Stimulated activated CD8-positive, alpha-beta memory T cell treated with anti-CD3 and anti-CD28 coated beads, Interleukin-7, amount 100 ng/mL, for 1 hour (primary cell): ENCODE measurements around the gene MOB1B.
"Not testable (repeated sequence)": the region's sequence is repeated elsewhere in the genome, so short reads cannot be mapped to it uniquely, and the experiment has no call there.

Source experiments
- DNase-seq, 2 donors: peaks; one replicate each; pipeline ENCODE4 v3.0.0-alpha.2; 2020; ENCODE audit warnings: low read depth in 2 of 2

Gene MOB1B

DNA sequence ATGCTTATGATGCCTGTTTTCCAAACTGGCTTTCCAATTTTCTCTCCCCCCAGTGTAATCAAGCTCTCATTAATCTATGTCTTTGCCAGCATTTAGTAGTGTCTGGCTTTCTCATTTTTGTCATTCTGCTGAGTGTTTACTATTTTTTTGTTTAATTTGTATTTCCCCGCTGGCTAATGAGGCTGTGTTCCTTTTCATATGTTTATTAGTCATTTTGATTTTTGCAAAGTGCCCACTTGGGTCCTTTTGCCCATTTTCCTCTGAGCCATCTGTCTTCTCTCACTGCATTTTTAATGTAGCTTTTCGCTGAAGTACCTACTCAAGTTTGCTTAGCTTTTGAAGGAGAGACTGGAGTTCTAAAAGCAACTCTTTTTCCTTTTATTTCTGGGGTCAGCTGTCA lies 106.0 kb downstream of the MOB1B start:
- DNase-seq: no peak

DNA sequence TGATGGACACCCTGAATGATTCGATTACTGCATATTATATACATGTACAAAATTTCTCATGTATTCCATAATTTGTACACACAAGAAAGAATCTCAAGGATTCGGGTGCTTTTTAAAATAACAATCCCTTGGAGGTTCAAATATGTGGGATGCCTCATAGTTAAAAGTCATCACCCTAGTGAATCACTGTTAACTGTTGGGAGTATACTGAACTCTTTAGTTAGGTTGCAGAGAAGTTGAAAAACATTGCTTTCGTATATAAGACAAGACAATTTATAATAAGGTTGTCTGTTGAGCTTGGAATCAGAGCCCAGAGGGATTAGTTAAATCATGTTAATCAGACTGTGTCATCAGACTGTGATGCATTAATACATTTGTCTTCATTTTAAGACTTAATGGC lies 106.9 kb downstream of the MOB1B start:
- no peak for DNase-seq

DNA sequence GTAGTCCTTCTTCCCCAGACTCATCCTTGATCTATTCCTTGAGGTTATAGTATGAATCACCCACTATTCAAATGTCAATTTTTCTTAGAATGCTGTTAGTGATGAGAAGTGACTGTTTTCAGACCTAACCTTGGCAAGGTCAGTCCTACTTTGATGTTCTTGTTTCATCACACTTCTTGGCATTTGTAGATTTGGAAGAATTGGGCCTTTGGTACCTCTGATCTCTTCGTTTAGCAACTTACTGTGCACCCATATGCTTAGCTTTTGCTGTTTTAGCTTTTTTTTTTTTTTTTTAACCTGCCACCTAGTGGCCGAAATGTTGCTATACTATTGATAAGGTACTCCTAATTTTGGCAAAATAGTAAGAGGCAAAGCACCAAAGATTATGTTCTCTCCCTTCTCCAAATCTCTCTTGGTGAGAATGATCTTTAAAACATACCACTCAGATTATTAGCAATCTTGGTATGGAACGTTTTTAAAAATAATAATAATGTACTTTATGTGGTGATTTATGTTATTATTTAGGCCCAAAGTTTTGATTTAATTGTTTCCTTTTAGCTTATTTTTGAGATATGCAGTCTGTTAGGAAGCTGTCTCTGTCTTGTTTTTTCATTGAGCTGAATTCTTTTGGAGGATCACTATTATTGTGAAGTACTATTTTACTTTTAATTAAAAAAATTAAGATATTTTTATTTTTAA lies 107.9 kb downstream of the MOB1B start:
- DNase-seq: no peak

DNA sequence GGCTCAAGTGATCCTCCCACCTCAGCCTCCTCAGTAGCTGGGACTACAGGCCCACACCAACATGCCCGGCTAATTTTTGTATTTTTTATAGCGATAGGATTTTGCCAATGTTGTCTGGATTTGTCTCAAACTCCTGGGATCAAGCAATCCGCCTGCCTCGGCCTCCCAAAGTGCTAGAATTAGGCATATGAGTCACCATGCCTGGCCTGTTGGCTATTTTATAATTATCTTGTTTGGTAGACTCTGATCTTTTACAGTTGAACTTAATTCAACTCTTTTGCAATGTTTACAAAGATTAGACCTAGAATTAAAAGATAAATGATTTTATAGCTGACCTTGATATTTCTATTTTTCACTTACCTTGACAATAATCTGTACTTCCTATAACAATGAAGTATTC lies 109.3 kb downstream of the MOB1B start:
- DNase-seq: no peak

DNA sequence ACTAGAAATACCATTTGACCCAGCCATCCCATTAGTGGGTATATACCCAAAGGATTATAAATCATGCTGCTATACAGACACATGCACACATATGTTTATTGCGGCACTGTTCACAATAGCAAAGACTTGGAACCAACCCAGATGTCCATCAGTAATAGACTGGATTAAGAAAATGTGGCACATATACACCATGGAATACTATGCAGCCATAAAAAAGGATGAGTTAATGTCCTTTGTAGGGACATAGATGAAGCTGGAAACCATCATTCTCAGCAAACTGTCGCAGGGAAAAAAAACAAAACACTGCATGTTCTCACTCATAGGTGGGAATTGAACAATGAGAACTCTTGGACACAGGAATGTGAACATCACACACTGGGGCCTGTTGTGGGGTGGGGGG lies 115.2 kb downstream of the MOB1B start:
- DNase-seq: not testable (repeated sequence)

DNA sequence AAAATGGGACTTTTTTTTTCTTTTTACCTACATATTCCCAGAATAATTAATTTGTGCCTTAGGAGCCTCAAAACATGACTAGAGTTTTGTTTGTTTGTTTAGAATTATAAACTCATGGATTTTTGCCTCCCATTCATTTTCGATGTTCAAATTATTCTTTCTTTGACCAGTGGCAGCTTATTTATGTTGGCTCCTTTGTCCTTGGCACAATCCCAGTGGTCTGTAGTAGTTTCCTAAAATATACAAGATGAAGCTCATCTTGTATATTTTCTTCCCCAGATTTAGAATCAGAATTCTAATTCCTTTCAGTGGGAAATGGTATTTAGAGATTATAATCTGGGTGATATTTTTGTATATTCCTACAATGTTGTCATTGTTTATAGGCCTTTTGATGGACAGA lies 118.4 kb downstream of the MOB1B start:
- no peak for DNase-seq

DNA sequence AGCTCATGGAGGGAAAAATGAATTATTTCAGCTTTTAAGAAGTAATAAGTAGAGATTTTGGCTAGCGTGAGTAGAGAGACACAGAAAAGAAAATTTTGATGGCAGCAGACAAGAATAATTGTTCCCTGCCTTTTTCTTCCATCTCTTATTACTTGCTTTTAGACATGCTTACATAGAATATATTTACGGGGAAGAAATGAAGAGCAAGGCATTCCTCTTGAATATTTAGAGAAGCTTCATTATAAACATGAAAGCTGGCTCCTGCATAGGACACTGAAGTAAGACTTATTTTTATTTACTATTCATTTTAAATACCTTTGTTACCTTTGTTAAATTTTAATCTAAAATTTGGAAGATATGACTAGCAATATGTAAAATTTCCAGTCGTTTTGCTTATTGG lies 123.5 kb downstream of the MOB1B start:
- no peak for DNase-seq

DNA sequence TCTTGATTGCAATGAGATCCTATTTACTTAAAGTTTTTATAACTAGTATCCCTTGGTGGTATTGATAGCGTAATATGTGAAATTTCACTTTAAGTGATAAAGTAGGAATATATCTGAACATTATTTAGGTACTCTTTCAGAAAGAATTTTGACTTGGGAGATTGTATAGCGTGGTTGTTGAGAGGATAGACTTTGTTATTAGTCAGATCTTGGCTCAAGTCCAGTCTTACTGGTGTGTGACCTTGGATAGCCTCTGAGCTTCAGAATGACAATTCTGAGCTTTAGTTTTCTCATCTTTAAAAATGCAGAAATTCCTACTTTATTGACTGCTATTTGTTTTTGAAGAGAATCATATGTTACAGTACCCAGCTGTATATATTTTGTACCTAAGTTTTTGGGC lies 123.9 kb downstream of the MOB1B start:
- no peak for DNase-seq

DNA sequence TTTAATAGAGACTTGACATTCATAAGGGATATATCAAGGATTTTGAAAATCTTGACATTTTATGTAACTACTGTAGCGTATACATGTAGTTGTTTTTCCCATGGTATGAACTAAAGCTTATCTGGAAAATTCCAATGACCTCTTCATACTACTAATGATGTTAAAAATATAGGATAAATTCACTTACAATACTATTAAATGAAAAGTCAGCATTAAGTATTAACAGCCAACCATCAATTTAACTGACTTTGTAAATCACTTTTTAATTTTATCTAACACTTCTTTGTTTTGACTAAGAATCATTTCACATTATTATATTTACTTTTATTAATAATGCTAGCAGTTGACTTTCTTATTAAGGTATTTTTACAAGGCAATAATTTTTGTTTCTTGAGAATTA lies 125.4 kb downstream of the MOB1B start:
- DNase-seq: no peak

DNA sequence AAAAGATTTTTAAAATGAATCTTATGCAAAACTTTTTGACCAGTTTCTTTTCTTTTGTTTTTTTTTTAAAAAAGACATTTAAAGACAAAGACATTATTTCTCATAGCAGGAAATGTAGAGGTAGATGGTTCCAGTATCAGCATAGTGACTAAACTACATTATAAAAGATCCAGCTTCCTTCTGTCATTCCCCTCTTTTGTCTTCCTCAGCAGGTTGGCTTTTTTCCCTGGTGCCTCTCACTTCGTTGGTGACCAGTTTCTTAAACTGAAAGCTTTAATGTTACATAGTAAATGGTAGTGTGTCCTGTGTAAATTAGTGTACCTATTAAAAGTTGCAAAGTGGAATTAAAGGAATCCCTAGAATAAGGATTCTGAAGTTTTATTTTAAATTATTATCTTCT lies 127.3 kb downstream of the MOB1B start:
- no peak for DNase-seq

DNA sequence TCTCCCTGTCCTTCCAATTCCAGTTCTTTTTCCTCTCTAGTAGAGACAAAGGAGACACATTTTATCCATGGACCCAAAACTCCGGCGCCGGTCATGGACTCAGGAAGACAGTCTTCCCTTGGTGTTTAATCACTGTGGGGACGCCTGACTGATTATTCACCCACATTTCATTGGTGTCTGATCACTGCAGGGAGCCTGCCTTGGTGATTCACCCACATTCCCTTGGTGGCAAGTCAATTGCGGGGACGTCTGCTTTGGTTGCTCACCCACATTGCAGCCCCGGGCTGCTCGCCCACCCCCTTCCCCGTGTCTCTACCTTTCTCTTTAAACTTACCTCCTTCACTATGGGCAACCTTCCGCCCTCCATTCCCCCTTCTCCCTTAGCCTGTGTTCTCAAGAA lies 129.9 kb downstream of the MOB1B start:
- DNase-seq: not testable (repeated sequence)
